ENCODE results near the gene ARHGEF28.

- no peak for TF ChIP-seq CTCF (IDR thresholded peaks at IDR 0.05)
- TF ChIP-seq POLR2A (IDR thresholded peaks at IDR 0.05): no peak
These were observed 133.8 kb downstream of the ARHGEF28 start for GRCh38 chr5:73759771-73760170.
